ENCODE results near the gene TNS3. TPM values are rescaled to one million over a fixed set of nuclear protein-coding genes. Genes with fewer than 3 reads are reported as not detected.

The TNS3 gene
- total and polyA plus RNA-seq, 9 of the 15 experiments (the other 6 are each of a cell fraction or from before 2014, with no cell fraction given): 0.20 TPM; not detected in 8

DNA sequence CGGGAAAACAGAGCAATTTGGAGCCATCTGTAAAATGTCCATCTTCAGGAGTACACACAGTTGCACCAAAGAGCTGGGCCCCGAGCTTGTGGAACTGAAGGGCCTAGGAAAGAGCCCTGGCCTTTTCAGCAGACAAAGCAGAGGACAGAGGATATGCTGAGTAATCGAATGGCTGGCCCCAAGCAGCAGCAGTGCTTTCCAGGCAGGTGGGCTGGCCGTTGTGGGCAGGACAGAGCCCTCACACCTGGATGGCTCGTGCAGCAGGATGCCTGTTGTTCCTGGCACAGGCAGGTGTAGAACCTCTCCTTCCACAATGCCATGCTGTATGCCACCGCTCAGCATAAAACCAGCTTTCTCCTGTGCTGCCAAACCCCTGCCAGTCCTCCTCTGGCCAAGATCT lies 32.5 kb upstream of the TNS3 start:
- Histone ChIP-seq H3K9me3 (replicated peaks; ENCODE audit: control insufficient read depth, insufficient read depth, low read depth, low read length) (no peaks in the 10 kb centered on the region), H3K27me3 (ENCODE audit: control insufficient read depth in 2 of 2, insufficient read depth in 2 of 2, low read length in 2 of 2) (peaks cover 7 to 54% of the 10 kb centered on the region in 2 experiments; a peak in 3 of 5 replicates), H3K36me3 (ENCODE audit: control insufficient read depth, insufficient read depth, low read length) (no peaks in the 10 kb centered on the region), H3K4me3 (no peak overlapping the region), H3K79me2 (ENCODE audit: control insufficient read depth, insufficient read depth, low read length) (no peaks in the 10 kb centered on the region), H4K20me1 (replicated peaks; ENCODE audit: control insufficient read depth, insufficient read depth, low read length) (no peaks in the 10 kb centered on the region; the same call in 1 of the 2 replicates), H3K4me1 (replicated peaks in 1 of 2; ENCODE audit: control insufficient read depth in 2 of 2, insufficient read depth in 2 of 2, low read length in 2 of 2) (no peaks in the 10 kb centered on the region), H3K27ac (ENCODE audit: extremely low read depth, low read depth, low read length) (no peak overlapping the region), H3K9me1 (ENCODE audit: control insufficient read depth, insufficient read depth, low read length) (no peaks in the 10 kb centered on the region), H3K4me2 (ENCODE audit: insufficient read depth, low read length) (no peak overlapping the region), H3K9ac (ENCODE audit: insufficient read depth in 1 of 2, low read depth in 2 of 2, low read length in 2 of 2) (no peak overlapping the region), H2AFZ (ENCODE audit: low read depth, low read length) (no peak overlapping the region)
- in situ Hi-C loops (cut with MboI) (no loop called here), intact Hi-C loops (cut with micrococcal nuclease) (no loop called here)
- BruUV-seq (replicated peaks): no TSS peak
- POLR2A ChIA-PET: no interaction called here
- FAIRE-seq: no peak
- DNase-seq (ENCODE audit: extremely low read depth in 1 of 4, low spot score in 3 of 4): no peak
- 0% methylated on average over 5 of the region's 6 CpGs for WGBS (ENCODE audit: insufficient coverage, low coverage, missing lambda C conversion rate)
- ATAC-seq: no peak
- CTCF ChIA-PET (ENCODE audit: low intra/inter-chr PET ratio): no interaction called here
- TF ChIP-seq ZFP30 (CRISPR knock-in tag; IDR thresholded peaks at IDR 0.05; ENCODE audit: borderline replicate concordance): no peak

DNA sequence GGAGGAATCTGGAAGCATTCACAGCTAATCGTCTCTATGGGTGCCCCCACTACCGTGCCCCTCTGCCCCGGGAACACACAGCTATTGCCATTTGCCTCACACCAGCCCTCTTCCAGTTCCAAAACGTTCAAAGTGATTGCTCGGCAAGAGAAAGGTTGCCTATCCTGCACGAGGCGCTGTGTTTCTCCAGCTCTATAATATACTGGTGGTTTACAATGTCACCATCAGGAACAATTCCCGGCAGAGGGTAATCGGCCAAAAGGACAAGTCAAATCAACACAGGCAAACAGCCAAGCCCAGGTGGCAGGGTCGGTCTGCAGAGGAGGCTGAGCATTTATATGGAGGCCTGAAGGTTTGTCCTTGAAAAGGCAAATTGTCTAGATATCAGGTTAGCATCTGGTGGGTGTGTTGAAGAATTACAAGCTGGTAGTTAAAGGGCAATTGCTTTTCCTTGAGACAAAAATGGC lies 29.2 kb upstream of the TNS3 start:
- no peak overlapping the region for H2AFZ ChIP-seq (ENCODE audit: low read depth, low read length)
- BruUV-seq (replicated peaks): no TSS peak
- H3K27ac ChIP-seq (ENCODE audit: extremely low read depth, low read depth, low read length): no peak overlapping the region
- H3K27me3 ChIP-seq (ENCODE audit: control insufficient read depth in 2 of 2, insufficient read depth in 2 of 2, low read length in 2 of 2): peaks cover 5 to 52% of the 10 kb centered on the region in 2 experiments; a peak in 3 of 5 replicates
- DNase-seq (ENCODE audit: extremely low read depth in 1 of 4, low spot score in 3 of 4): no peak
- no peaks in the 10 kb centered on the region for H3K9me3 ChIP-seq (replicated peaks; ENCODE audit: control insufficient read depth, insufficient read depth, low read depth, low read length)
- no peak overlapping the region for H3K9ac ChIP-seq (ENCODE audit: insufficient read depth in 1 of 2, low read depth in 2 of 2, low read length in 2 of 2)
- POLR2A ChIA-PET: interaction anchor here (0.6 kb wide), 1 partner anchor 345 kb away, joined by 3 read pairs; no protein-coding TSS in a partner anchor
- no peak overlapping the region for H3K4me2 ChIP-seq (ENCODE audit: insufficient read depth, low read length)
- no peak for ATAC-seq
- TF ChIP-seq FOXK2 (conservative IDR thresholded peaks at IDR 0.05 in 1 of 2, IDR thresholded peaks at IDR 0.05 in 1 of 2; ENCODE audit: low read depth in 2 of 2): no peak
- TF ChIP-seq HOXB6 (CRISPR knock-in tag; IDR thresholded peaks at IDR 0.05; ENCODE audit: borderline replicate concordance): no peak
- TF ChIP-seq ZBED1 (IDR thresholded peaks at IDR 0.05): no peak
- TF ChIP-seq, protein P1, sequence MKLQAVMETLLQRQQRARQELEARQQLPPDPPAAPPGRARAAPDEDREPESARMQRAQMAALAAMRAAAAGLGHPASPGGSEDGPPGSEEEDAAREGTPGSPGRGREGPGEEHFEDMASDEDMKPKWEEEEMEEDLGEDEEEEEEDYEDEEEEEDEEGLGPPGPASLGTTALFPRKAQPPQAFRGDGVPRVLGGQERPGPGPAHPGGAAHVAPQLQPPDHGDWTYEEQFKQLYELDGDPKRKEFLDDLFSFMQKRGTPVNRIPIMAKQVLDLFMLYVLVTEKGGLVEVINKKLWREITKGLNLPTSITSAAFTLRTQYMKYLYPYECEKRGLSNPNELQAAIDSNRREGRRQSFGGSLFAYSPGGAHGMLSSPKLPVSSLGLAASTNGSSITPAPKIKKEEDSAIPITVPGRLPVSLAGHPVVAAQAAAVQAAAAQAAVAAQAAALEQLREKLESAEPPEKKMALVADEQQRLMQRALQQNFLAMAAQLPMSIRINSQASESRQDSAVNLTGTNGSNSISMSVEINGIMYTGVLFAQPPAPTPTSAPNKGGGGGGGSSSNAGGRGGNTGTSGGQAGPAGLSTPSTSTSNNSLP (IDR thresholded peaks at IDR 0.05; ENCODE audit: borderline replicate concordance, low read depth, low read length): no peak
- TF ChIP-seq ZNF644 (tag; IDR thresholded peaks at IDR 0.05; ENCODE audit: low read depth): no peak
- TF ChIP-seq BMI1 (IDR thresholded peaks at IDR 0.05; ENCODE audit: low read length): no peak
- no peak for TF ChIP-seq CBX3 (IDR thresholded peaks at IDR 0.05; ENCODE audit: borderline replicate concordance in 1 of 2, low read length in 2 of 2)
- in situ Hi-C loops (cut with MboI) (no loop called here), intact Hi-C loops (cut with micrococcal nuclease) (no loop called here)
- no peak for FAIRE-seq
- H3K79me2 ChIP-seq (ENCODE audit: control insufficient read depth, insufficient read depth, low read length): no peaks in the 10 kb centered on the region
- no peaks in the 10 kb centered on the region for H3K36me3 ChIP-seq (ENCODE audit: control insufficient read depth, insufficient read depth, low read length)
- no peak overlapping the region for H3K4me3 ChIP-seq
- no peaks in the 10 kb centered on the region for H3K9me1 ChIP-seq (ENCODE audit: control insufficient read depth, insufficient read depth, low read length)
- no peaks in the 10 kb centered on the region for H3K4me1 ChIP-seq (replicated peaks in 1 of 2; ENCODE audit: control insufficient read depth in 2 of 2, insufficient read depth in 2 of 2, low read length in 2 of 2)
- CTCF ChIA-PET (ENCODE audit: low intra/inter-chr PET ratio): no interaction called here
- H4K20me1 ChIP-seq (replicated peaks; ENCODE audit: control insufficient read depth, insufficient read depth, low read length): no peaks in the 10 kb centered on the region; the same call in 1 of the 2 replicates
- WGBS (ENCODE audit: insufficient coverage, low coverage, missing lambda C conversion rate): 0% methylated on average over 10 of the region's 10 CpGs
